DOHH2 (cell line): ENCODE data around the gene ACO1.

Source experiments
- EZH2phosphoT487 ChIP-seq: fragments of 200-600 bp; sonication (generic); IDR thresholded peaks from 2 replicates; pipeline ENCODE4 v1.6.1; 2017; ENCODE audit warnings: borderline replicate concordance, mild to moderate bottlenecking, antibody characterized with exemption, low read length, moderate library complexity, mixed read lengths
- TF ChIP-seq, protein P1 (sequence below): fragments of 200-600 bp; sonication (generic); IDR thresholded peaks from one replicate; pipeline ENCODE4 v1.5.1; 2014; ENCODE audit warnings: antibody characterized with exemption, mild to moderate bottlenecking, low read depth, low read length; ENCODE audit not compliant: poor library complexity, severe bottlenecking

DNA sequence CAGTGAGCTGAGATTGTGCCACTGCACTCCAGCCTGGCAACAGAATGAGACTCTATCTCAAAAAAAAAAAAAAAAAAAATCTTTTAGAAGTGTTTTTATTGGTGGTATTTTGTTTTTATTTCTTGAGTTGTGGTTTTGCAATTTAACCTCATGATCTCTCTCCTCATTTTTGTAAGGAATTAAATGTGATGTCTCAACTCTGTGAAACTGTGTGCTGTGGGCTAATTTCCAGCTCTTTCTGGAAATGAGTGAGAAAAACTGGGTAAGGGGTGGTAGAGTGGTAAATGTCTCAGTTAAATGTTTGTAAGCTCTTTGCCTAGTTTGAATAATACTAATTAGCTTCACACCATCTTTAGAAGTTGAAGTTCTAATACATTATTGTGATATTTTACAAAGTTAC, 29.0 kb downstream of the ACO1 start:
- TF ChIP-seq, protein P1, sequence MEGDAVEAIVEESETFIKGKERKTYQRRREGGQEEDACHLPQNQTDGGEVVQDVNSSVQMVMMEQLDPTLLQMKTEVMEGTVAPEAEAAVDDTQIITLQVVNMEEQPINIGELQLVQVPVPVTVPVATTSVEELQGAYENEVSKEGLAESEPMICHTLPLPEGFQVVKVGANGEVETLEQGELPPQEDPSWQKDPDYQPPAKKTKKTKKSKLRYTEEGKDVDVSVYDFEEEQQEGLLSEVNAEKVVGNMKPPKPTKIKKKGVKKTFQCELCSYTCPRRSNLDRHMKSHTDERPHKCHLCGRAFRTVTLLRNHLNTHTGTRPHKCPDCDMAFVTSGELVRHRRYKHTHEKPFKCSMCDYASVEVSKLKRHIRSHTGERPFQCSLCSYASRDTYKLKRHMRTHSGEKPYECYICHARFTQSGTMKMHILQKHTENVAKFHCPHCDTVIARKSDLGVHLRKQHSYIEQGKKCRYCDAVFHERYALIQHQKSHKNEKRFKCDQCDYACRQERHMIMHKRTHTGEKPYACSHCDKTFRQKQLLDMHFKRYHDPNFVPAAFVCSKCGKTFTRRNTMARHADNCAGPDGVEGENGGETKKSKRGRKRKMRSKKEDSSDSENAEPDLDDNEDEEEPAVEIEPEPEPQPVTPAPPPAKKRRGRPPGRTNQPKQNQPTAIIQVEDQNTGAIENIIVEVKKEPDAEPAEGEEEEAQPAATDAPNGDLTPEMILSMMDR = no peak
- TF ChIP-seq EZH2phosphoT487 = no peak
